ENCODE measurements around the gene PTTG2. TPM values are rescaled to one million over a fixed set of nuclear protein-coding genes. Genes with fewer than 3 reads are reported as not detected.
A peak's percentile ranks its signal among the peaks of the same experiment; 100 is the strongest.

Gene PTTG2
- total RNA-seq, 1 donor from 2014 or later: 2.5 TPM

DNA sequence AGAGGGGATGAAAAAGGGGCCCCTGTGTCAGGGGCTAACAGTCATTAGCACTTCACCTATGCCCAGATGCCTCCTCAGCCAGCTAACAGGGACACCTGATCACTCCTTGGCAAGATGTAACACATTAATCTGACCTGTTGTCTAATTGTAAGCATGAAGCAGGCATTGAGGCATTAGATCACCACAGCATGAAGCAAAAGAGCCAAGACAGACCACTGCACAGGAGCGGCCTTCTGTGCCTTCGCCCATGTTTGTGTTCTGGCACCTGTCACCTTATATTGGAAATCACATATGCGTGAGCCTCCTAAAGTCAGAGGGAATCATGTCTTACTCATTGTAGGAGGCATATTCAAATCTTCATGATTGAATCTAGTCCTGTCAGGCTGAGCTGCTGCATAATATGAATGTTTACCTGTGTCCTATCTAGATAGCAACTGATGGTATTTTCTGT lies 48.4 kb downstream of the PTTG2 start:
- H3K27ac ChIP-seq: peak overlapping the region; percentile 20

GRCh38 chr4:38009421-38009820 lies 49.2 kb downstream of the PTTG2 start:
- Histone ChIP-seq H3K36me3 (no peaks in the 10 kb centered on the region), H3K9me3 (no peaks in the 10 kb centered on the region), H3K27ac (peak overlapping the region; percentile 51), H3K4me3 (no peak overlapping the region), H3K4me1 (peaks cover 20% of the 10 kb centered on the region), H3K27me3 (no peaks in the 10 kb centered on the region)
- intact Hi-C loops (cut with DNase I): no loop called here
- TF ChIP-seq POLR2A (IDR thresholded peaks at IDR 0.05) (no peak), POLR2AphosphoS5 (IDR thresholded peaks at IDR 0.05; ENCODE audit: insufficient read depth in 1 of 2, low read depth in 1 of 2) (no peak)
- DNase-seq (ENCODE audit: extremely low spot score in 2 of 2): no peak

More for the DNA sequence above, 48.4 kb downstream of the PTTG2 start:
- no peak for TF ChIP-seq POLR2A (IDR thresholded peaks at IDR 0.05)
- TF ChIP-seq POLR2AphosphoS5 (IDR thresholded peaks at IDR 0.05; ENCODE audit: insufficient read depth in 1 of 2, low read depth in 1 of 2): no peak
- TF ChIP-seq, protein P1, sequence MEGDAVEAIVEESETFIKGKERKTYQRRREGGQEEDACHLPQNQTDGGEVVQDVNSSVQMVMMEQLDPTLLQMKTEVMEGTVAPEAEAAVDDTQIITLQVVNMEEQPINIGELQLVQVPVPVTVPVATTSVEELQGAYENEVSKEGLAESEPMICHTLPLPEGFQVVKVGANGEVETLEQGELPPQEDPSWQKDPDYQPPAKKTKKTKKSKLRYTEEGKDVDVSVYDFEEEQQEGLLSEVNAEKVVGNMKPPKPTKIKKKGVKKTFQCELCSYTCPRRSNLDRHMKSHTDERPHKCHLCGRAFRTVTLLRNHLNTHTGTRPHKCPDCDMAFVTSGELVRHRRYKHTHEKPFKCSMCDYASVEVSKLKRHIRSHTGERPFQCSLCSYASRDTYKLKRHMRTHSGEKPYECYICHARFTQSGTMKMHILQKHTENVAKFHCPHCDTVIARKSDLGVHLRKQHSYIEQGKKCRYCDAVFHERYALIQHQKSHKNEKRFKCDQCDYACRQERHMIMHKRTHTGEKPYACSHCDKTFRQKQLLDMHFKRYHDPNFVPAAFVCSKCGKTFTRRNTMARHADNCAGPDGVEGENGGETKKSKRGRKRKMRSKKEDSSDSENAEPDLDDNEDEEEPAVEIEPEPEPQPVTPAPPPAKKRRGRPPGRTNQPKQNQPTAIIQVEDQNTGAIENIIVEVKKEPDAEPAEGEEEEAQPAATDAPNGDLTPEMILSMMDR (IDR thresholded peaks at IDR 0.05): no peak
- Histone ChIP-seq H3K36me3 (no peaks in the 10 kb centered on the region), H3K4me3 (no peak overlapping the region), H3K9me3 (no peaks in the 10 kb centered on the region), H3K4me1 (peaks cover 20% of the 10 kb centered on the region), H3K27me3 (no peaks in the 10 kb centered on the region)
- no peak for DNase-seq (ENCODE audit: extremely low spot score in 2 of 2)
- intact Hi-C loops (cut with DNase I): no loop called here

DNA sequence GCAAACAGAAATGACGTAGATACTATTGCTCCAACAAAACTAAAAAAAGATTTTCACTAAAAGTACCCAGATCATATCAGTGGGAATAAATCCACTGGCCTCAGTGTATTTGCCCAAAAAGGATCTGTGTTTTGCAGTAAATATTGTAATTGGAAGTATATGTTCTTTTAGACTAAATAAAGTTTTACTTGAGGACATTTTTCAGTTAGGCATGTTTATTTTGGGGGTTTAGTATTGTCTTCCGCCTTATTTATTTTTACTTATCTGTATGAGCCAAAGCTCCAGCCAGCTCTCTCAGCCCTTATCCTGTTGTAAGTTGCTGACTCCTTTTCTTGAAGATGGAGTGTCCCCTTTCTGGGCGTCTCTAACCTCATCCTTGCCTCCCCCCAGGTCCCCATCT lies 49.8 kb downstream of the PTTG2 start:
- Histone ChIP-seq H3K4me1 (peaks cover 18% of the 10 kb centered on the region), H3K9me3 (no peaks in the 10 kb centered on the region), H3K36me3 (no peaks in the 10 kb centered on the region), H3K27me3 (no peaks in the 10 kb centered on the region), H3K4me3 (no peak overlapping the region), H3K27ac (peak overlapping the region; percentile 51)
- DNase-seq (ENCODE audit: extremely low spot score in 2 of 2): no peak
- intact Hi-C loops (cut with DNase I): no loop called here
- TF ChIP-seq, protein P1 (IDR thresholded peaks at IDR 0.05): no peak
- TF ChIP-seq POLR2AphosphoS5 (IDR thresholded peaks at IDR 0.05; ENCODE audit: insufficient read depth in 1 of 2, low read depth in 1 of 2) (peak in 1 of 2 donors; percentile 77), POLR2A (IDR thresholded peaks at IDR 0.05) (no peak)

Other genes with a start within 250 kb of the PTTG2 start
- gene PGM2, start 133.7 kb upstream of the PTTG2 start, total RNA-seq: 30.2 TPM
- 96.0 TPM for gene TBC1D1, start 69.3 kb upstream of the PTTG2 start, total RNA-seq